GM19099 (cell line): ENCODE results near the gene GRAMD1A.

ENCODE experiments used
- POLR2A ChIP-seq: IDR thresholded peaks from 3 replicates; pipeline ENCODE4 v1.6.1; 2011; ENCODE audit warnings: low read depth; ENCODE audit not compliant: insufficient read length; ENCODE audit errors: extremely low read depth

Gene GRAMD1A

DNA sequence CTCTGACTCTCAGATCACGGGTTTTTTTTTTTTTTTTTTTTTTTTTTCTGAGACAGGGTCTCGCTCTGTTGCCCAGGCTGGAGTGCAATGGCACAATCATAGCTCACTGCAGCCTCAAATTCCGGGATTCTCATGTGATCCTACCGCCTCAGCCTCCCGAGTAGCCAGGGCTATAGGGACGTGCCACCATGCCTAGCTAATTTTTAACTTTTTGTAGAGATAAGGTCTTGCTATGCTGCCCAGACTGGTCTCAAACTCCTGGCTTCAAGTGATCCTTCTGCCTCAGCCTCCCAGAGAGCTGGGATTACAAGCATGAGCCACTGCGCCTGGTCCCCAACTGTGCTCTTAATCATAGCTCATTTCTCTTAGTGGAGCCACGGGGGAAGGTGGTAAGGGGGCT lies 4.6 kb upstream of the GRAMD1A start:
- no peak for TF ChIP-seq POLR2A

DNA sequence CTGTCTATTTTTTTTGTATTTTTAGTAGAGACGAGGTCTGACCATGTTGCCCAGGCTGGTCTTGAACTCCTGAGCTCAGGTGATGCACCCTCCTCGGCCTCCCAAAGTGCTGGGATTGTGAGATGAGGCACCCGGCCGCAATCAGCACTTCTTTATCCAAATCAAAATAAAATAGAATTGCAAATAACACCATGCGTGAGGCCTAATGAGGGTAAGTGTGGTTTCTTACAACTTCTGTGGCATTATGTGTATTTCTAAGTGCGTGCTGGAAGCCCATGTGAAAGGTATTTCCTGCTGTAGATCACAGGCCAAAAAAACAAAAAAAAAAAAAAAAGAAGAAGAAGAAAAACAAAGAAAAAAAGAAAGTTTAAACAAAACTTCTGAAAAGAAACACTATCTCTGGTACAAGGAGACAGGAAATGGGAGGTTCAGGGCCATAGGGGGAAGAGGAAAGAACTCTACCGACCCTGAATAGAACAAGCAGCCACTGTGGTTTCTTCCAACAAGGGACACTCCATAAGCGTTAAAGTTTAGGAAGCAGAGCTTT lies 3.0 kb upstream of the GRAMD1A start:
- TF ChIP-seq POLR2A: no peak

DNA sequence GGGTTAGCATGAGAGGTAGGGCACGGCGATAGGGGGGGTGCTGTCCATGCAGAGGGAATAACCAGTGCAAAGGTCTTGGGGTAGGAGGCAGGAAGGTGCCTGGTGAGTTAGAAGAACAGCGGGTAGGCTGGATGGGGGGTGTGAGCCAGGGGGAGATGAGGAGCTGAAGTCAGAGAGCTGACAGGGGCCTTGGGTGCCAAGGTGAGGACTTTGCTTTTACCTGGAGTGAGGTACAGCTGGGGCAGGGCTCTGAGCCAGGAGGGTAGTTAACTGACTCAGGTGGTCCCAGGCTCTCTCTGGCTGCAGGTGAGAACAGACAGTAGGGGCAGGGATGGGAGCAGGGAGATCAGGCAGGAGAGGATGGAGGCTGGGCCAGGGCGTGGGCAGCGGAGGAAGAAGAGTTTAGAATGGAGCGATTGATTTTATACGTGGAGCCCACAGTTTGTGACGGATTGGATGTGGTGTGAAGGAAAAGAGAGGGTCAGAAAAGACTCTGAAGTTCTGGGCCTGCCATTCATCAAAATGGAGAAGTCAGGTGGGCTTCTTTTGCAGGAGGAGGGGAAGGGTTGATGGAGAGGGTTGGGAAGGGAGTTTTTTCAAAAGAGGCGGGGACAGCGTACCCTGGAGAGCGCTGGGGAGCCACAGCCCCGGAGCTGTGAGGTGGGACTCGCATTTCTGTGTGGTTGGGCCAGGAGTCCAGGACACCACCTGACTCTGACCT lies 1.2 kb upstream of the GRAMD1A start:
- TF ChIP-seq POLR2A: no peak

DNA sequence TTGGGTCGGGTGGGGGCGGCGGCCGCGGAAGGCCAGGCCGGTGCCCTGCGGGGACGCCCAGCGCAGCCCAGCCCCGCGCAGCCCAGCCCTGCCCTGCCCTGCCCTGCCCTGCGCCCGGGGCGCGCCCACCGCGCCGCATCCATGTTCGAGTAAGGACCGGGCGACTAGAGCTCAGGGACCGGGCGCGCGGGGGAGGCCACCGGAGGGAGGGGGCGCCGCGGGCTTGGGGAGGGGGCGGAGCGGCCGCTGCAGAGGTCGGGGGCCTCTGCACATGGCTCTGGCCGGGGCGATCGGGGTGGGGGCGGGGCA lies 169 bp downstream of the GRAMD1A start:
- TF ChIP-seq POLR2A: peak; percentile 32

DNA sequence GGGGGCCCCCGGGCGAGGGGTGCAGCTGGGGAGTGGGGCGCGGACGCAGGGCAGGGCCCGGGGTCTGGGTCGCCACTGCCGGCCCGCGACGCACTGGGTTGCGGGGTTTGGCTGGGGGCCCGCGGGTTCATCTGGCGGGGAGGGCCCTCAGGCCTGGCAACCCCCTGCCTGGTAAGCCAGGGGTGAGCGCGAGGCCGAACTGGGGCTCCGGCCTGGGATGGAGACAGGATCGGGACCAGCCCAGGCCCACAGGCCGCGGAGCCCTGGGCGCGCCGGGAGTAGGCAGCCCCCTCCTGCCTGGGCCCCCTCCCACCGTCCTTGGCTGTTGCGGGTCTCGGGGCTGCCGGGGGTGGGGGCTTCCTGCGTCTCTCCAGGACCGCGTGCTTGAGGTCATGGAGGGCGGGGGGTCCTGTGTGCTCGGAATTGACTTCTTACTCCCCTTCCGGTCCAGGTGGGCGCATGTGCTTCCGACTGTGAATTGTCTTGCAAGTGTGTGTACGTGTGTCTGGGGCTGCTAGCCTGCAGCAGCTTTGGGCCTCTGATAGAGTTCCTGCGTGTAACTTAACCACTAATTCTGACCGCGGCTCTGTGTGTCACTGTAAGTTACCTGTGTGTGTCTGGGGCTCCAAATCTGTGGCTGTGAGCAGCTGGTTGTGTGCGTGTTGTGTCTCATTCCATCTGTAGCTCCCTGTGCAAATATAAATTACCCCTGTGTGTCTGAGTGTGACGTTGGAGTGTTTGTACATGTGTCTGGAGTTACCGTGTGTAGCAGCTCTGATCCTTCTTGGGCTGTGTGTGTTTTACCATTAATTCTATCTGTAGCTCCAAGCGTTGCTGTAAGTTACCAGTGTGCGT lies 751 bp downstream of the GRAMD1A start:
- no peak for TF ChIP-seq POLR2A

DNA sequence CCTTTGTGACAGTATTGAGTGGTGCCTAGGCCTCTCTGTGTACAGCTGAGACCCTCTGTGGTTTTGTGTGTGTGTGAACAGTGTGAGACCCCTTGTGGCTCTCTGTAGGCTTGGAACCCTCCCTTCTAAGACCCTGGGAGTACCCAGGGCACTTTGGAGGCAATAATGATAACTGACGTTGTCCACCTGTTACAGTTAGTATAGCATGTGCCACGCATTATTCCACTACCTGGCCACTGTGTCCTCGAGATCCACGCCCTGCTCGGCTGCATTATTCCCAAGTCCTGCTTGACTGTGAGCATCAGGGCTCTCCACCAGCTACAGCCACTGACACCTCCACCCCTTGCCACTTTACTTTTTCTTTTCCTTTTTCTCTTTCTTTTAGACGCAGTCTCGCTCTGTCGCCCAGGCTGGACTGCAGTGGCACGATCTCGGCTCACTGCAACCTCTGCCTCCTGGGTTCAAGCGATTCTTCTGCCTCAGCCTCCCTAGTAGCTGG lies 2.0 kb downstream of the GRAMD1A start:
- TF ChIP-seq POLR2A: no peak

DNA sequence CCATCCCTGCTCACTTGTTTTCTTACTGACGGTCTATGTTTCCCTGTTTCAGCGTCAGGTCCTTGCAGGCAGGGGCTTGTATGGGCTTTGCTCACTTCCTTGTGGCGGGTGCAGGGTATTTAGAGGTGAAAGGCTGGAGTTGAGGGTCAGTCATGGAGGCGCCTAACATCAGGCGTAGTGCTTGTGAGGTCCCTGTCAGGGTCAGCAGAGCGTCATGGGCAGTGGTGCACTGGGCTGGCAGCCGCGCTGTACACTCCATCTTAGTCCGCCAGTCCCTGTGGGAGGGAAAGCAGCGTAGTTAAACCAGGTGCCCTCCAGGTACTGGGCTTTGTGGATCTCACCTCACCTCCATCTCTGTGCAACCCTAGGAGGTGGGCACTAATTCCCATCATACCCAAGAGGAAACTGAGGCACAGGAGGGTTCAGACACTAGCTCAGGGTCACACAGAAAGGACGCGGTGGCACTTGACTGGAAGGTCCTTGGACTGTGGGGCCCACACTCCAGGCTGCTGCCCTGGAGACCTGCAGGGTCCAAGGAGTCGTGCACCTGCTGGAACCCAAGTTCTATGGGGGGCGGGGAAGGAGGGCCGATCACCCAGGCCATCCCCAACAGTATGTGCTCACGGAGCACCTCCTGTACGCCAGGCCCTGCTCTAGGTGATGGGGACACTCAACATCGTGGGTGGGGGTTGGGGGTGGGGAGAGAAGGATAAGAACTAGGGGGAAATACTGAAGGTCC lies 4.6 kb downstream of the GRAMD1A start:
- TF ChIP-seq POLR2A: no peak

DNA sequence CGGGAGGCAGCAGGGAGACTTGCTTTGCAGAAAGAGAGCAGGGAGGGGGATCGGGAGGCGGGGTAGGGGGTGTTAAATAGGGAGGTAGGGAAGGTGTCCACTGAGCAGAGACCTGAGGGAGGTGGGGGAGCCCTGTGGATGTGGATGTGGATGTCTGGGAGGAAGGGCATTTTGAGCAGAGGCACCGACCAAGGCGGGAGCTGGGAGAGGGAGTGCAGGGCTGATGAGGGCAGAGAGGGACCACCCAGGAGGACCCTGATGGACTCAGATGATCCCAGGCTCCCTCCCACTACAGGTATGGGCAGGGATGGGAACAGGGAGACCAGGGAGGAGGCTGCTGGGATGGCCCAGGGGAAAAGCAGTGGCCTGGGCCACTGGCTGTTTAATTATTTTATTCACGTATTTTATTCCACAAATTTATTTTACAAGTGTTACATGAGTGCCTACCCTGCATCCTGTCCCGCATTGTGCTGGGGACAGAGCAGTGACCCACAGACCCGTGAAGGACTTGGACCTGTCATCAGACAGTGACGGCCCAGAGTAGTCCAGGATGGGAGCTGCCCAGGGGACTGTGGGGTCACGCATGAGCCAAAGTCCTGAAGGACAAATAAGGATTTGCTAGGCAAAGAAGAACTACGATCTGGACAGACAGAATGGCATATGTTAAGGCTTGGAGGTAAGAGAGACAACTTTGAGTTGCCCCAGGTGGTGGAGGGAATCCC lies 5.3 kb downstream of the GRAMD1A start:
- TF ChIP-seq POLR2A: no peak

DNA sequence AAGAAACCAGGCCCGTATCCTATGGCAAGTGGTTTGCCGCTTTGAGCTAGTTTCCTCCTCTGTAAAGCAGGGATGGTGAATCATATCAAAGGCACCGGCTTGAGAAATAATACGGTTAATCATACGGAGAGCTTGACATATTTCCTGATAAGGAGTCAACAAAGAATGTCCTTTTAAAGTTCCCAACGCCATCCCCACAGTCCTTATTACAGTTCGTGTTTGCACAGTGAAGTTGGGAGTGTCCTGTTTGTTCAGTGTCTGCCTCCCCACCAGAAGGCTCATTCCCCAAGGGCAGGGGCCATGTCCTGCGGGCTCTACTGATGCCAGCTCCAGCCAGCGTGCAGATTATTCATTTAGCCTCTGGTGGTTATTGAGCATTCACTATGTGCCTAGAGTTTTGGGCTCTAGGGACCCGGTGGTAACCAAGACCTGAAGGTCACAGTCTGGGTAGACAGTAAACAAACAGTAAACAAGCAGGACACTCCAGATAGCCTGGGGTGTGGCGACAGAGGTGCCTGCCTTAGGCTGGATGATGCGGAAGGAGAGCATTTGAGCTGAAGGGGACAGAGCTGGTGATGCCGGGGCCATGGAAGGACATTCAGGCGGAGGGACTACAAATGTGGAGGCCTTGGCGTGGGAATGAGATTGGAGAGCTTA lies 6.3 kb downstream of the GRAMD1A start:
- no peak for TF ChIP-seq POLR2A

DNA sequence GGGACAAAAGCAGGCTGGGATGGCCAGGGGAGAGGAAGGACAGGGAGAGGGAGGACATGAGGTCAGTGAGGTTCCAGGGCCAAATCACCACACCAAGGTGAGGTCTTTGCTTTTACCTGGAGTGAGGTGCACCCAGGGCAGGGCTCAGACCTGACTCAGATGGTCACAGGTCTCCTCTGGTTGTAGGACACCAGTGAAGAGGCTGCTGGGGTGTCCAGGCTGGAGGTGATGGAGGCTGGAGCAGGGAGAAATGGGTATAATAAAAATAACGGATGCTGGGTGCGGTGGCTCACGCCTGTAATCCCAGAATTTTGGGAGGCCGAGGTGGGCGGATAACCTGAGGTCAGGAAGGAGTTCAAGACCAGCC lies 6.9 kb downstream of the GRAMD1A start:
- TF ChIP-seq POLR2A: no peak

DNA sequence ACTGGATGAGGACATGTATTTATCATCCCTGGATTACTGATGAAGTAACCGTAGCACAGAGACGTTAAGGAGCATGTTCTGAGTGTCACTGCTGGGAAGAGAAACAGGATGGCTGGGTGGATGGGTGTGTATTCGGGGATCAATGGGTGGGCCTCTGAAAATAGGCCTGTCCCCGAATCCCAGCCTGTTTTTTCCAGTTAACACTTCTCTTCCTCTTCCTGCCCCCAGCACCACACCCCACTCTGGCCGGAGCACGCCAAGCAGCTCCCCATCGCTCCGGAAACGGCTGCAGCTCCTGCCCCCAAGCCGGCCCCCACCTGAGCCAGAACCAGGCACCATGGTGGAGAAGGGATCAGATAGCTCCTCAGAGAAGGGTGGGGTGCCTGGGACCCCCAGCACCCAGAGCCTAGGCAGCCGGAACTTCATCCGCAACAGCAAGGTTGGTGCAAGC lies 8.8 kb downstream of the GRAMD1A start:
- TF ChIP-seq POLR2A: no peak

DNA sequence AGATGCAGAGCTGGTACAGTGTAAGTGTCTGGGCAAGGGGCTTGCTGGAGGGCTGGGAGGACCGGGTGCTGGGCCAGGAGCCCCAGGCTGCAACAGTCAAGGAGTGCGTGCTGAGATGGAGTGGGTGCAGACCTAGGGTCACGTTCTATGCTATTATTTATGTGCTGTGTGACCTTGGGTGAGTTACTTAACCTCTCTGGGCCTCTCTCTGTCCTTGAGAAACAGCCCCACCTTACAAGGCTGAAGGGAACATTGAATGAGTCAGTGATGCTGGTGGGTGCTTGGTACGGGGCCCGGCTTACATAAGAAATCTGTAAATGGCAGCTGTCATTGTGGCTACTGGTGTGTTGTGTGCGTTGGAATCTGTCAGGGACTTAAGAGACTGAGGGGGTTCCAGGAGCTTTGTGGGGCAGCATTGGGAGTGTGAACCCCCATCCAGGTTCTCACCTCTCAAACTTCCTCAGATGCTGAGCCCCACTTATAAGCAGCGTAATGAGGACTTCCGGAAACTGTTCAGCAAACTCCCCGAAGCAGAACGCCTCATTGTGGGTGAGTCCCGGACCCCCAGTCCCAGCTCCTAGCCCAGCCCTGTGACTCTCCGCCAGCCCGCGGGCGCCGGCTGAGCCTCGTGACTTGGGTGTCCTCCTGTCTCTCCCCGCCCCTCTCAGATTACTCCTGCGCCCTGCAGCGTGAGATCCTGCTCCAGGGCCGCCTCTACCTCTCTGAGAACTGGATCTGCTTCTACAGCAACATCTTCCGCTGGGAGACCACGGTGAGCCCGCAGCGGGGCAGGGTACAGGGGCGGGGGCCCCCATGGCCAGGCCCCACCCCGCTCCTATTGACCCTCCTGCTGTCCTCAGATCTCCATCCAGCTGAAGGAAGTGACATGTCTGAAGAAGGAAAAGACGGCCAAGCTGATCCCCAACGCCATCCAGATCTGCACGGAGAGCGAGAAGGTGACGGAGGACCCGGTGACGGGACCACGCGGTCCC lies 9.6 kb downstream of the GRAMD1A start:
- TF ChIP-seq POLR2A: no peak
